HuH-7.5 (cell line): ENCODE results near the gene PRKCE.

Experiments
- DNase-seq: peaks from one replicate; pipeline ENCODE4 v3.0.0; 2011; ENCODE audit warnings: low spot score

PRKCE gene

DNA sequence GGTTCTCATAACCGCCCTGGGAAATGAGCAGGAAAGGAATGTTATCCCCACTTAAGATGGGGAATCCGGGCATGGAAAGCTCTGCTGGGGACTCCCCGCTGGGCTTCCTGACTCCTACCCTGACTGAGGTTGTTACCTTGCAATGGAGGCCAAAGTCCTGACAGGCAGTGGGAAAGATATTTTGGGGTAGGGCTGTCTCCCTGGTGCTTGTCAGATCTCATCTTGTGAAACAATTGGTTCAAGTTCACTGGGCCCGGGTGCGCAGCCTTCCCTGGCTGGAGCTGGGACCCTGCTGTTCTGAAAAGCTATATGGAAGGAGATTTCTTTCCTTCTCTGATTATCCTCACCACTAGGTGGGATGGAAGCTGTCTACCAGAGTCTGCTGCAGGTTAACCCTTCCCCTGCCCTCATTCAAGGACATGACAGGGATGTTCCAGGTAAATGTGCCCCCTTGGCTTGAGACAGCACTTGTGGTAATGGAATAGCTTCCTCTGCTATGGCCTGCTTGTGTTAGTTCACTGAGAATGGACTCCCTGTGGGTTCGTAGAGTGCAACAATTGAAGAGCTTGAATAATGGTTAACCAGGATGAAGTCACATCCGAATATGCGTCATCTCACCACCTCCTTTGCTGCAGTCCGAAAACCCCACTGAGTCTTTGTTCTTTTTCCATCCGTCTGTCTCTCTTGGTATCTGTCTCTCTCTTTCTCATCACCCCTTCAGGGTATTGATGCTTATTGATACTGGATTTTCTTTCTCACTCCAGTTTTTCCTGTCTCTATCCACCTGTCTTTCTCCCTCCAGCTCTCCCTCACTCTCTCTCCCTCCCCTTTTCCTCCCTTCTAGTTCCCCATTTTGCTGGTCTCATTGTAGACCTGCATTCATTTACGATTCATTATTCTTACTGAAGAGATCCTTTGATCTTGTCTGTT lies 577.9 kb downstream of the PRKCE start:
- no peak for DNase-seq

DNA sequence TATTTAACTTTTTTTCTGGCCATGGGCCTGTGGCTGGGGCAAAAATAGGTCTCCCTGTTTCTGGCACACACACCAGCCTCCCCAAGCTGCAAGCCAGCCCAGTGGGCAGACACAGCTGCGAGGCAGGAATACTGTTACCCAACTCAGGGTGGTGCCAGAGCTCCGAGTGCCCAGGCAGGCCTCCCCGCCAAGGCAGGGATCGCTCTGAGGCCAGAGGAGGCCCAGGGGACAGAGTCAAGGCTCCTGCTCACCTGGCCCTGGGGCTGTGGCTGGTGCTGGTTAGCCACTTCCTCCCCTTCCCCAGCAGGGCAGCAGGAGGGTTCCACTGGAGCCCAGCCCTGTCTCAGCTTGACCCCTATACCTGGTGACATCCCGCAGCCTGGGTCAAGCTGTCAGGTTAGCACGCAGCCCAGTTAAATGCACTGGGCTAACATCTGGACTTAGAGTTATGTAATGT lies 578.7 kb downstream of the PRKCE start:
- DNase-seq = no peak

DNA sequence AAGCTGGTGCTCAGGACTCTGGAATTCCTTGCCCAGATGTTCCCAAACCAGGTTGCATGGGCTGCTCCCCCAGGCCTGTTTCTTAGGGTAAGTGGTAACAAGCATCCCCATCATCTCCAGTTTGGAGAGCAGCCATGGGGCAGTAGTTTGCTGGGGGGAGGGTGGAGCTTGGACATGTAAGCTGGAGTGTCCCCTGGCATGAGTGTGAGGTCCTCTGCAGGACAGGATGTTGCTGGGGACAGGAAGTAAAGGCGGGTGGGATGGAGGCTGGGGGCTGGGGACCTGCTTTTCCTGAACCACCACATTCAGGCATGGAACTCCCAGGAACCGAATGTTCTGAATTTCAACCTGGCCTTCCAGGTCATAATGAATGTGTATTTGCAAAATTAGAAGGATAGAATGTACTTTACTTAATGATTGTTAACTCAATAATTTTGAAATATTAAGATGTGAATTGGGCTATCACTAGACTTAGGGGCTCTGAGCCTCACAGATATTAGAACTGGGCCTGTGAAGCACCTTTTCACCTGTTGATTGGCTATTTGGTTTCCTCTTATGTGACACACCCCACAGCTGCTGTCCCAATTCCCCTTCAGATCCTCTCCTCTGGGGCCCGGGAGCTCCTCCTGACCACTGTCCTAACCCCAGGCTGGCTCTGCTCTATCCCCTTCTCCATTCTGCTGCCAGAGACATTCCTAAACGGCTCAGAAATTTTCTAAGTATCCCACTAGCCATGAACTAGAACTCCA lies 579.4 kb downstream of the PRKCE start:
- no peak for DNase-seq

DNA sequence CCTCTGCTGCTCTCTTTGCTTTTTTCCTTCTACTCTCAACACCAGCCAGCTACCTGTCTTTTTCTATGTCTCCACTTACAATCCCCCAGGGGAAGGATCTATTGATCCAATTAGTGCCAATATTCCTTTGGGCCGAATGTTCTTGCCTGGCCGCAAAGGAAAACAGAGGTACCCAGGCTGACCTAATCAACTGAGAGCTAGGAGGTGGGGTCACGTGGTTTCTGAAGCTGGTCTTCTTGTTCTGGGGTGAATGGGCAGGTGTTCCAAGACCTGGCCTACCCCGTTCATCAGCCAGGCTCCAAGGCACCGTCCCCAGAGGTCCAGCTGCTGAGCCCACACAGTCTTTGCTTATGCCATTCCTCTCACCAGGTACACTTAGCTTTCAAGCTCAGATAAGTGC lies 580.2 kb downstream of the PRKCE start:
- DNase-seq = no peak

DNA sequence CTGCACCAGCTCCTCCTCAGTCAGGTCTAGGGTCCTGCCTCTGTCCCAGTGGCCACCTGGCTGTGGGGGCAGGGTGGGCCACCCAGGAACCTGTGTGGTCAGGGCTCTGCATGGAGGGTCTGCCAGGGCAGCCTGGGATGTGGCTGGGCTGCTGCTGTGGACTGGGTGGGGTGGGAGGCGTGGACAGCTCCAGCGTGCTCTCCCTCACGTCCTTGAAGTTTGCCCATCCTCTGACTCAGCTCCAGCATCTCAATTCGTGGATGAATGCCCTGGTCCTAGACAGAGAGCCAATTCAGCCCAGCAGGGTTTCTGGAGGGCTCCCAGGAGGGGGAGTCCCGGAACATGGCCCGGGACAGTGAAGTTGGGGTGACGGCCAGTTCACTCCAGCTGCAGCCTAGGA lies 581.4 kb downstream of the PRKCE start:
- DNase-seq = no peak

DNA sequence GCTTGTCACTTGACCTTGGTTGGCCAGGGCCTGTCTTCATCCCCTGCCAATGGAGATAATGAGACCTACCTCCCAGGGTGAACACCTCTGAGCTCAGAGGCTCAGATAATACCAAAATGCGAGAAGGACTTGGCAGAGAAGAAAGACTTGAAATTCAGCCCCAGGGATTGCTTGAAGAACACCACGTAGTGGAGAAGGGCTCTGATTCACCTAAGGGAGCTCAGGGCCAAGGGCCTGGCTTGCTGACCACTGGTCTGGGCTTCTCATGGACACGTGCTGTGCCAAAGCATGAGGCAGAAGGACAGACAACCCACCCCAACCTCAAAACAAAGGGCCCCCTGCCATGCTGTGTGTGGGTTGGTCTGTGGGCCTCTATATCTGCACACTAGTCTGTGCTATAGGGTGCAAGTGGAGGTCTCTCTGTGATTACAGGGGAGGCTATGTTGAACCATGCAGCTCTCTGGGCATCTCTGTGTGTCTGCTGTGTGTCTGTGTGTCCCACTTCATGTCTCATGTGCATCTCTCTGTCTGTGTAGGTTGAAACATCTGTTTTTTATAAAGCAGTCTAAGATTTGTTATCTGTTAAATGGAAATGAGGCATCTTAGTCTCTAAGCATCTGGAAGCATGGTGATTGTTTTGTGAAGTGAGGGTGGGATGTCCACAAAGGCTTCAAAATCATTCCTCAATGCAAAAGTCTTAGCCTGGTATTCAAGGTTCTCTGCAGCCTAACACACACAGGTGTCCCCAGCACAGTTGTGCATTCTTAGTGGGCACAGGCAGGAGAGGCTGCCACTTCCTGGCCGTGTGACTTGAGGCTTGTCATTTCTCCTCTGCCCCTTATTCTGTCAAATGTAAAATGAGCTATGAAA lies 584.8 kb downstream of the PRKCE start:
- no peak for DNase-seq

DNA sequence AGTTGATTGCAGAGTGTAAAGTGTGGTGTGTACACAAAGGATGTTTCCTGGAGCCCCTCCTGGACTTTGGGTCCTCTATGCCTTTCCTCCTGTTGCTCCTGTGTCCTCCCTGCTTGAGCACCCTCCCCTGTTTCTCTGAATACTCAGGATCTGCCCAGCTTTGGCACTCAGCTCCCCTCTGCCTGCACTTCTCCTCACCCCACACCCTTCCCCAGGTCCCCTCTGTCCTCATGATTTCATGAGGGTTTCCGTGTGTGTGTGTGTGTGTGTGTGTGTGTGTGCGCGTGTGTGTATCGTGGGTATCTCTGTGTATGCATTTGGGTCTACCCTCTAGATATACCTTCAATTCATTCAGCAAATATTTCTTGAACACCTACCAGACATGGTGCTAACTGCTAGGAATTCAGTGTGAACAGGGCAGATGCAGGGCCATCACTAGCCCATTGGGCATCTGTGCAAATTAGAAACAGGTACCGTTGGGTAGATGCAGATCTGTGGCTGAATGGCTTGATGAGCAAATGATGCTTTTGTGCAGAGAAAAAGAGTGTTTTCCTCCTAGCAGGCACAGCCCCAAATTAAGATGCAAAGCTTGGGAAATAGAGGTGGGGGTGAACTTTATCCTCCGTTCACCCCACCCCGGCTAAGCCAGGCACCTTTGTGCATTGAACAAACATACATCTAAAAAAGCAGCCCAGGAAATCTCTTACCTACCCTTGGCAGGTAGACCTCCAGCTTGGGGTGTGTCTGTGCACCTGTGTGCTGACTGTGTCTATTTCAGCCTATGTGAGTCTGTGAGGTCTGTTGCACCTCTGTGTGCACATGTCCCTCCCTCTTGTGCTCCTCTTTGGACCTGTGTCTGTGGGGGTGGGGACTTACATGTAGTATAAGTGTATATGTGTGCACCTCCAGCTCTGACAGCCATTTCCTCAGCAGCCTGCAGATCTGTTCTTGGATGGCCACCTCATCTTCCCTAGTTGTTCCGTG lies 585.7 kb downstream of the PRKCE start:
- no peak for DNase-seq
